PFSK-1 (cell line): Measurements from ENCODE around the gene ADCY4.

ENCODE experiments used
- FOXP2 ChIP-seq: optimal IDR thresholded peaks from 2 replicates; pipeline ENCODE3; 2011; ENCODE audit warnings: borderline replicate concordance, control low read depth, inconsistent platforms; ENCODE audit not compliant: insufficient read depth; ENCODE audit errors: extremely low read length, extremely low read depth
- POLR2AphosphoS5 ChIP-seq: IDR thresholded peaks from 2 replicates; pipeline ENCODE4 v1.6.1; 2012; ENCODE audit warnings: low read depth, mild to moderate bottlenecking, control low read depth, low read length, moderate library complexity
- SIN3A ChIP-seq: IDR thresholded peaks from 2 replicates; pipeline ENCODE4 v1.6.1; 2012; ENCODE audit warnings: mild to moderate bottlenecking, low read length, moderate library complexity, borderline replicate concordance; ENCODE audit not compliant: insufficient read depth
- TAF1 ChIP-seq: IDR thresholded peaks from 2 replicates; pipeline ENCODE4 v1.6.1; 2012; ENCODE audit warnings: low read length, control low read depth, borderline replicate concordance; ENCODE audit not compliant: insufficient read depth
- TF ChIP-seq, protein P1 (sequence below), 2 experiments: IDR thresholded peaks; 2 replicates each; pipeline versions ENCODE4 v1.6.1 to v1.8.0; 2011 to 2012; ENCODE audit warnings: low read depth in 2 of 2, low read length in 2 of 2, control low read depth in 1 of 2, inconsistent platforms in 1 of 2, mild to moderate bottlenecking in 1 of 2, moderate library complexity in 1 of 2; ENCODE audit not compliant: insufficient read depth in 1 of 2

The ADCY4 gene

DNA sequence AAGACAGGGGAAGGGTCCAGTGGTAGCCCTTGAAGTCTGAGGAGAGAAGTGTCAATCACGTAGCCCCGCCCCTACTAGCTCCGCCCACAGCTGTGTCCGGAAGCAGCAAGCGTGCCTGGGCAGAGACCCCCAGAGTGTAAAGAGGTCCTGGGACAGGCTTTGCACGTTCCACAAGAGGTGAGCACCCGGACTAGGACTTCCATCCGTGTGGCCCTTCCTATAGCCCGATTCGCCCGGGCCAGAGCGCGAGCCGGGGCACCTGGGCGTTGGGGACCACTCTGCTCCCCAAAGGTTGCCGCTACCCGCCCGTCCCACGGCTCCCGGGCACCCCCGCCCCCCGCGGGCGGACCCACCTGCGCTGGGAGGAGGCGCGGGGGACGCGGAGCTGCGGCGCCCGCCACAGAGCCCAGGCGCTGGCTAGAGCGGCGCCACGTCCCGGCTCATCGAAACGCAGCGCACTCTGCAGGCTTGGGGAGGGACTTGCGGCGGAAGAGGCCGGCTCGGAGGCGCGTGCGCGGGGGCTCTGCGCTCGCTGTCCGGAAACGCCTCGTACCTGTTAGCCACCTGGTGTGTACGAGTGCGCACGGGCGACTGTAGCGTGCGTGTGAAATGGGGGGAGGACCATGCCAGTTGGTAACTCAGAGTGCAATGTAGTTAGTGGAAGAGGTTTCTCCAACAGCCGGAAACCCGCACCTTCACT lies 63.6 kb downstream of the ADCY4 start, which contains the start of gene RABGGTA:
Gene RABGGTA, minus strand, starts transcription at position 464 of the 700 bp plus-strand sequence. CDS start 482 bp downstream, outside the sequence.
- TF ChIP-seq FOXP2 = peak; percentile 93
- TF ChIP-seq, protein P1, sequence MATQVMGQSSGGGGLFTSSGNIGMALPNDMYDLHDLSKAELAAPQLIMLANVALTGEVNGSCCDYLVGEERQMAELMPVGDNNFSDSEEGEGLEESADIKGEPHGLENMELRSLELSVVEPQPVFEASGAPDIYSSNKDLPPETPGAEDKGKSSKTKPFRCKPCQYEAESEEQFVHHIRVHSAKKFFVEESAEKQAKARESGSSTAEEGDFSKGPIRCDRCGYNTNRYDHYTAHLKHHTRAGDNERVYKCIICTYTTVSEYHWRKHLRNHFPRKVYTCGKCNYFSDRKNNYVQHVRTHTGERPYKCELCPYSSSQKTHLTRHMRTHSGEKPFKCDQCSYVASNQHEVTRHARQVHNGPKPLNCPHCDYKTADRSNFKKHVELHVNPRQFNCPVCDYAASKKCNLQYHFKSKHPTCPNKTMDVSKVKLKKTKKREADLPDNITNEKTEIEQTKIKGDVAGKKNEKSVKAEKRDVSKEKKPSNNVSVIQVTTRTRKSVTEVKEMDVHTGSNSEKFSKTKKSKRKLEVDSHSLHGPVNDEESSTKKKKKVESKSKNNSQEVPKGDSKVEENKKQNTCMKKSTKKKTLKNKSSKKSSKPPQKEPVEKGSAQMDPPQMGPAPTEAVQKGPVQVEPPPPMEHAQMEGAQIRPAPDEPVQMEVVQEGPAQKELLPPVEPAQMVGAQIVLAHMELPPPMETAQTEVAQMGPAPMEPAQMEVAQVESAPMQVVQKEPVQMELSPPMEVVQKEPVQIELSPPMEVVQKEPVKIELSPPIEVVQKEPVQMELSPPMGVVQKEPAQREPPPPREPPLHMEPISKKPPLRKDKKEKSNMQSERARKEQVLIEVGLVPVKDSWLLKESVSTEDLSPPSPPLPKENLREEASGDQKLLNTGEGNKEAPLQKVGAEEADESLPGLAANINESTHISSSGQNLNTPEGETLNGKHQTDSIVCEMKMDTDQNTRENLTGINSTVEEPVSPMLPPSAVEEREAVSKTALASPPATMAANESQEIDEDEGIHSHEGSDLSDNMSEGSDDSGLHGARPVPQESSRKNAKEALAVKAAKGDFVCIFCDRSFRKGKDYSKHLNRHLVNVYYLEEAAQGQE (IDR thresholded peaks at IDR 0.05; ENCODE audit: insufficient read depth in 1 of 2, low read depth in 2 of 2, low read length in 2 of 2) = no peak

DNA sequence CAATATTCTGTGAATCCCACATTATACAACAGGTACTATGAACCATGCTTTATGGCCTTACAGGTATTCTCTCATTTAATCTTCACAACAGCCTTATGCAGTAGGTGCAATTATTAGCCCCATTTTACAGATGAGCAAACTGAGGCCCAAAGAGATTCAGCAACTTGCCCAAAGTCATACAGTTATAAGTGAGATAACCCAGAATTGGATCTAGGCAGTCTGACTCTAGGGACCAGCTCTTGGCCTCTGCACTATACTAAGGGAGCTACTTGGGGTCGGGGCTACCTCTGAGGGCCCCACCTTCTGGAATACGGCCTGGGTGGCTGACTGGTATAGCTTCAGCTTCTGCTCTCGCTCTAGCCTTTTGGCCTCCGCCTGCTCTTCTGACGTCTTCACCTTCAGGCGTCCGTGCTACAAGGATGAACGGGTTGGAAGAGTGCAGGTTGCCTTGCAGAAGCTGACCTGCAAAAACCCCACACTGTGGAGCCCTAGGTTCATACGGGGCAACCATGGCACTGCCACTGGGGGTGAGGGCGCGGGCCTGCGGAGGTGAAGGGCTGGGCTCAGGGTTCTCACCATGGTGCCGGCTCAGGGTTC lies 64.2 kb downstream of the ADCY4 start:
- TF ChIP-seq TAF1 (no peak), POLR2AphosphoS5 (no peak), SIN3A (no peak), FOXP2 (no peak)
- TF ChIP-seq, protein P1 (IDR thresholded peaks at IDR 0.05; ENCODE audit: insufficient read depth in 1 of 2, low read depth in 2 of 2, low read length in 2 of 2) = no peak

DNA sequence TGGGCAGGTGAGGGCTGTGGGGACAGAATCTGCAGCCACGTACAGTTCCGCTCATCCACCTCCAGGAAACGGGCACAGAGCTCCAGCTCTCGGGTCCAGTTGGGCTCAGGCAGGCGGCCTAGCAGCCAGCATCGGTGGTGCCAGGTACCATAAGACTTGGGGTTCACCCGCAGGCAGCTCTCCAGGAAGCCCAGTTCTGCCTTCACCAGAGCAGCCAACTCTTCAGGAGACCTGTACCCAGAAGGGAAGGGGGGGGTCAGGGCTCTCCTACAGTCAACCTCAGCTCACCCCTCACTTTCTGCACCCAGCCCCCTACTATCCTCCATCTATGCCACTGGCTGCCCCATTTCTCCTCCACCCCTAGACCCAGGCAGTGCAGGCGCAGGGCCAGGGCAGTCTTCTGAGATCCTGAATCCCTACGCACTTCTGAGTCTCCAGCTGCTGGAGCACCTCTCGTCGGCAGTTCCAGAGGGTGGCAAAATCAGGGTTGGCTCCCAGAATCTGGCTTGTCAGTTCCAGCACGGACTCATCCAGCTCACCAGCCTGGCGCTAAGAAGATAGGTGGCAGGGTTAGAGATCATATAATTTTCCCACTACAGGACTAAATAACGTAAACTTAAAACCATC lies 64.8 kb downstream of the ADCY4 start:
- no peak for TF ChIP-seq SIN3A
- TF ChIP-seq, protein P1 (IDR thresholded peaks at IDR 0.05; ENCODE audit: insufficient read depth in 1 of 2, low read depth in 2 of 2, low read length in 2 of 2) = no peak
- TF ChIP-seq FOXP2 = no peak
- TF ChIP-seq POLR2AphosphoS5 = no peak
- no peak for TF ChIP-seq TAF1

DNA sequence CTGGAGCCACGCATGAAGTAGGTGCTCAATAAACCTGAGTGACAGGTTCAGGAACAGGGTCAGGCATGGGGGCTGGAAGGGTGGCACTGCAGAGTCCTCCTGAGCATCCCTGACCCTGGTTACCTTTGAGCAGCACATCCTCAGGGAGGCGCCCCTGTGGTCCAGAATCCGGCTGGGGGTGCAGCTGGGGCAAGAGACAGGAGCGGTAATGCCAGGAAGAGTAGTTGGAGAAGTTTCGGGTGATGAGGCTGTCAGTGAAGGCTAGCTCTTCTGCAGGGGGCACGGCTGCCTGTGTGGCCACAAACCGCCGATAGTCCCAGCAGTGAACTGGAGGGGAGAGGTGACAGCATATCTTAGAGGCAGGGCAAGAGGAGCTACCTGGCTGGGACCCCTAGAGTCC lies 65.5 kb downstream of the ADCY4 start:
- TF ChIP-seq, protein P1 (IDR thresholded peaks at IDR 0.05; ENCODE audit: insufficient read depth in 1 of 2, low read depth in 2 of 2, low read length in 2 of 2) = no peak
- no peak for TF ChIP-seq POLR2AphosphoS5
